Ammon's horn (tissue), 1 donor: Measurements from ENCODE around the gene MAPKAPK5.
"Not testable (repeated sequence)": the region's sequence is repeated elsewhere in the genome, so short reads cannot be mapped to it uniquely, and the experiment has no call there.

Experiments used
- DNase-seq: peaks from one replicate; pipeline ENCODE4 v3.0.0-alpha.2; 2016; ENCODE audit warnings: low spot score

MAPKAPK5 gene

DNA sequence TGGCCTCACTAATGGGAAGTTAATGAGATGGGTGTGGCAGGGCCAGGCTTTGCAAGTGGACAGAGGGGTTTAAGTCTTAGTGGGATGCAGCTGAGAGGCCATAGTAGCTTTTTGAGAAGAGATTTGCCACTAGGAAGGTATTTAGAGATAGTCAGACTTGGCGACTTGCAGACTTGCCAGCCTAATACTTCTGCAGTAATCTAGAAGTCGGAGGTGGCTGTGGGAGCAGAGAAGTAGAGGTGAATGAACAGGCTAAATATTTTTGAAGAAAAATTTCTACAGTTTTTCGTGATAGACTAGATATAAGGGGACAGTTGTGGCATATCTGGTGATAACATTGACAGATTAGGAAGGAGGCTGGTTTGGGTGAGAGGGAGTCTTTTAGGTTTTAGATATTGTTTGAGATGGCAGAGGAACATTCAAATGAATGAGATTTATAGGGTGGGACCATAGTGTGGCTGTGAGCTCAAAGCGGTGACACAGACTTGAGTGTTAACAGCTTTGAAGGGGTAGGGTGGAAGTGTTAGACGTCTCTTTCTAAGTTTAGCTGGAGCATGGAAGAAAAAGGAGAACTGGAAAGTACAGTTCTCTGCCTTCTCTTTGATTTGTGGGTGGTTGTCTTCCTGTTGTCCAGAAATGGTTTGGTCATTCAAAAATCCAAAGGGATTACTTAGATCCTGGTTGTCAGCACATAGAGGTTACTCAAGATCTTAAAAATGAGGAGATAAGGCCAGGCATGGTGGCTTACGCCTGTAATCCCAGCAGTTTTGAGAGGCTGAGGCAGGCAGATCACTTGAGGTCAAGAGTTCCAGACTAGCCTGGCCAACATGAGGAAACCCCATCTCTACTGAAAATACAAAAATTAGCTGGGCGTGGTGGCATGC, 44.9 kb downstream of the MAPKAPK5 start:
- no peak for DNase-seq

DNA sequence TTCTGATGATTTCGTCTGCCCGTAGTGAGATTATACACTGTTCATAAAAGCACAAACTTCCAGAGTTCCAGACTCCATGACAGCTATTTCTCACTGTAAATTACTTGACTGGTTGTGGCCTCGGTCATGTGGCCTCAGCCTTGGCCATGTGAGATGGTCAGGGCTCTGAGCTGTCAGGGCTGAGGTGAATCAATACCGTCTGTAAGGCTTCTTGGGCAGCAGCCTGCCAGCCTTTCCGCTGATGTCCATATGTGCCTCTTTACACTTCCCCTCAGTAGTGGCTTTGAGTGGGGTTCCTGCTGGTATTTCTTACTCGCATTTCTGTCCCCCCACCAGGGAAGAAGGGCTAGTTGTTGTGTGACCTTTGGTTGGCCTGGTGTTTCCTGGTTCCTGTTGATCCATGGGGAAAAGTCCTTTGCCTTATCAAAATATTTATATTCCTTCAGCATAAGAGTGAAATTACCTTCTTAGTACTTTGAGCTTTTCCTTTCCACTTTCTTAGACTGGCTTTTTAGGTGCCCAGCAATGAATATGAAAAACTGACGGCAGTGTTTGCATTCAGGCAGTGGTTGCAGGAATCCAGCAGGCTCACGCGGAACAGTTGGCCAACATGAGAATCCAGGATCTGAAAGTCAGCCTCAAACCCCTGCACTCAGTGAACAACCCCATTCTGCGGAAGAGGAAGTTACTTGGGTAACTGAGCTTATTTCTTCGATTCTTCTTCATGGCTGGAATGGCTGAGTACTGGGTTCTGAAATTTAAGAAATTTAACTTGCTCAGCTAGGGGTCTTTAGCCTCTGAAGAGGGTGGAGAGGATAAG, 46.1 kb downstream of the MAPKAPK5 start:
- DNase-seq: peak; percentile 43

DNA sequence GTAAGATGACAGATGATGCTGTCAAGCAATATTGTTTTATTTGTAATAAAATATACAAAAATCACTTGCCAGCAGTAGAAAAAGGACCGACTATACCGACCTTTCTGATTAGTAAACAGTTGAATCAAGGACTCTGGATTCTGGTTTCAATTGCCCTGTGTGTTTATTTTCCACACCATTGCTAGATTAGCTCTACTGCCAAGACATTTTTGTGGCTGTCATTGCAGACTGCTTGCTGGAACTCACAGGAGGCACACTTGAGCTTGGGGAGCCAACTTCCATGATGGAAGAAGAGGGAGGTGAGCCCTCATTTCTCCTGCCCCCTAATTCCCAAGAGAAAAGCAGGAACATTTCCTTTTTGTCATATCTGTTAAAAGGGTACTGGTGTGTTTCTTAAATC, 51.3 kb downstream of the MAPKAPK5 start:
- DNase-seq: no peak

DNA sequence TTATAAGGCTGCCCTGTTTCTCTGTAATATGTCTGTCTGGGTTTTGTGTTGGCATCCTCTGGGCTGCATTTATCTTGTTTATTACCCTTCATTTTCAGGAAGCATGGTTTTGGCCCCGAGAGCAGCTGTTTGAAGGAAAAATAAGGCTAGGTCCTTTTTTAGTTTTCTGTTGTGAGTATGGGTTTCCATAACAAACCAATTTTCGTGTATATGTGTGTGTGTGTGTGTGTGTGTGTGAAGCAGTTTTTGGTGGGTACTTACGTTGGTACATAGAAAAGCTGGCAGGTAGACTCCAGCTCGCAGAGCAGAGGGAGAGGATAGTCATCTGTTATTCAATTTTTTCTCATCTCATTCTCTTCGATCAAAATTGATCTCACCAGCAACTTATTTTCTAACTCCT, 52.5 kb downstream of the MAPKAPK5 start:
- DNase-seq: no peak

DNA sequence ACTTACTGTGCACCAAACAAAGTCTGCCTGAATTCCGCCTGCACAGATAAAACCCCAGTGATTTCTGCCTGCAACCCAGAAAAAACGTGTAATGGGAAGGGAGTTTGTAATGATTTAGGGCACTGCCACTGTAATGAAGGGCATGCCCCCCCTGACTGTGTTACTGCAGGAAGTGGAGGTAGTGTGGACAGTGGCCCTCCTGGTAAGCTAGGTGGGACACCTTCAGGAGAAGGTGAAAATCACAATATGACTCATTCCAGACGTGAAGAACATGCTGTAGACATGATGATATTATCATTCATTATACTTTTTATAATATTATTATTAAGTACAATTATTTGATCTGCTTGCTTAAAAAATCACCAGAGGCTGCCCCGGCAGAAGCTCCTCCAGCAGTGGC, 59.2 kb downstream of the MAPKAPK5 start:
- DNase-seq: no peak

DNA sequence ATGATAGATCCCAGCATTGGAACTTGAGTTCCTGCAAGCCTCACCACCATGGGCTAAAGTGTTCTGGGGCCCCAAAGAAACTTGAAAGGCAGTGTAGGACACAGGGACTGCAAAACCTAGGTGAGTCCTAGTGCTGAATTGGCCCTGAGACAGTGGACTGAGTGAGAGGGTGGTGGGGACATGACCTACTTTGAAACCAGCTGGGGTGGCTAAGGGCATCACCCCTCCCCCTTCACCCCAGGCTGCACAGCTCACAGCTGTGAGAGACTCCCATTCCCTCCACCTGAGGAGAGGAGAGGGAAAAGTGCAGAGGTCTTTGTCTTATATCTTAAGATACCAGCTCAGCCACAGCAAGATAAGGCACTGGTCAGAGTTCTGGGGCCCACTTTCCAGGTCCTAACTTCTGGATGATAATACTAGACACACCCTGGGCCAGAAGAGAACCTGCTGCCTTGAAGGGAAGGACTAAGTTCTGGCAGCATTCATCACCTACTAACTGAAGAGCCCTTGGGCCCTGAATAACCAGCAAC, 62.5 kb downstream of the MAPKAPK5 start:
- DNase-seq: no peak

DNA sequence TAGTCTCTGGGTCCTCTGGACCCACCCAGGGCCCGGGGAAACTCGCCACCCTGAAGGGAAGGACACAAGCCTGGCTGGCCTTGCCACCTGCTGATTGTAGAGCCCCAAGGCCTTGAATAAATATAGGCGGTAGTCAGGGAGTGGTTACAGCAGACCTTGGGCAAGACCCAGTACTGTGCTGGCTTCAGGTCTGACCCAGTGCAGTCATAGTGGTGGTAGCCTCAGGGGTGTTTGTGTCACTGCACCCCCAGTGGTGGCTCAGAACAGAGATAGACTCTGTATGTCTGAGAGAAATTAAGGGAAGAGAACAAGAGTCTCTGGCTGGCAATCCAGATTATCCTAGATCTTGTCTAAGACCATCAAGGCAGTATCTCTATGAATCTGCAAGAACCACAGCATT, 63.5 kb downstream of the MAPKAPK5 start:
- DNase-seq: no peak

DNA sequence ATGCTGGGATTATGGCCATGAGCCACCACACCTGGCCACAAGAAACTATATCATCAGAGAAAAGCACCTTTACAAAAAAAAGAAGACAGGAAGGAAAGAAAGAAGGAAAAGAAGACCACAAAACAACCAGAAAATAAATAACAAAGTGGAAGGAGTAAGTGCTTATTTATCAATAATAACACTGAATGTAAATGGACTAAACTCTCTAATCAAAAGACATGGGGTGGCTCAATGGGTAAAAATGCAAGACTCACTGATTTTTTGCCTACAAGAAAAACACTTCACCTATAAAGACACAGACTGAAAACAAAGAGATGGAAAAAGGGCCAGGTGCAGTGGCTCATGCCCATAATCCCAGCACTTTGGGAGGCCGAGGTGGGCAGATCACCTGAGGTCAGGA, 65.7 kb downstream of the MAPKAPK5 start:
- DNase-seq: no peak

DNA sequence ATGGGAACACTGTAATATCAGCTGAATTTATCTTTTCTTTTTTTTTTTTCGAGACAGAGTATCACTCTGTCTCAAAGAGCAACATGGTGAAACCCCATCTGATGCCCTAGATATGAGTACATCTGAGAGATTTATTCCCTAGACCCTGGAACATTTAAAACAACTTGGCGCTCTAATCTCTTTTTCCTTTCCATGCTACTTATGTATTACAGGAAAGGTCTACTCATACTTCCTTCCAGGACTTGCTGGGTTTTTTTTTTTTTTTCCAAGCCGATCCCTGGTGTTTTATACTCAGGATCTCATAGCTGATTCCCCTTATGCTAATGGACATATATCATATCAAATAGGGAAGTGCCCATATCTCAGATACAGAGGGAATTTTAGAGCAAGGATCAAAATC, 83.1 kb downstream of the MAPKAPK5 start:
- no peak for DNase-seq

DNA sequence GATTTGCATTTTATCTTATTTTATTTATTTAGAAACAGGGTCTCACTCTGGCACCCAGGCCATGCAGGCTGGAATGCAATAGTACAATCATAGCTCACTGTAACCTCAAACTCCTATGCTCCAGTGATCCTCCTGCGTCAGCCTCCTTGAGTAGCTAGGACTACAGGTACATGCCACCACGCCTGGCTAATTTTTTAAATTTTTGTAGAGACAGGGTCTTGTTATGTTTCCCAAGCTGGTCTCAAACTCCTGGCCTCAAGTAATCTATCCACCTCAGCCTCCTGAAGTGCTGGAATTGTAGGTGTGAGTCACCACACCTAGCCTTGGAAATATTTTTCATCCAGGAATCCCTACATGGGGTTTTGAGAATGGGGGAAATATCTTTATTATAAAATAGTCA, 84.6 kb downstream of the MAPKAPK5 start:
- DNase-seq: no peak

DNA sequence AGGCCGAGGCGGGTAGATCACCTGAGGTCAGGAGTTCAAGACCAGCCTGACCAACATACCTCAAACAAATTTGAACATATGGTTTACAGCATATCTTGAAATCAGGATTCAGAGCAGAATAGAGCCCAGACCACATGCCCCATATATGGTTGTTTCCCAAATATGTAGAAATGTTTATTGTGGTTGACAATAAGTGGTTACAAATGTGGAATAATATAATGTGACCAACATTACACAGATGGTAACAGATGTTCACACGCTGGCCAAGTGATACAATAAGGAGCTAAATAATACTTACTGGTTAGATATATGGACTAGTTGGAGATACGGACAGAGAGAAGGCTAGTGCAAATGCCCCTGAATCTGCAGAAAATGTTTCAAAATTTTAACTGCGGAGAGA, 85.3 kb downstream of the MAPKAPK5 start:
- no peak for DNase-seq

DNA sequence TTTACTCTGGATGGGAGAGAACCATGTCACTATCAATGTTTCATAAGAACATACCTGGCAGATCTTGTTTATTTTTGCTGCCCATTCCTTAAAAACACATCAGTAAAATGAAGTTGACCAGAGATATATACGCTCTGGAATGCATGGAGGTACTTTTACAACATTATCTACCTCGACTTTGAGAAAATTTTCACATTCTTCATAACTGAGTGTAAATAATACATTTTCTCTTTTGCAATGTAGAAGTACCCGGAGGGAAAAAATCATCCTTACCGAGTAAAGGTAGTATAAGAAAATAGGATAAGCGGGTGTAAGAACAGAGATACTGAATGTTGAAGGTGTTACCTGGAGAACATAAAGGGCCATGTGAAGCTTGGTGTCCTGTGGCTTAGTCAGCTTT, 90.2 kb downstream of the MAPKAPK5 start:
- DNase-seq: no peak

DNA sequence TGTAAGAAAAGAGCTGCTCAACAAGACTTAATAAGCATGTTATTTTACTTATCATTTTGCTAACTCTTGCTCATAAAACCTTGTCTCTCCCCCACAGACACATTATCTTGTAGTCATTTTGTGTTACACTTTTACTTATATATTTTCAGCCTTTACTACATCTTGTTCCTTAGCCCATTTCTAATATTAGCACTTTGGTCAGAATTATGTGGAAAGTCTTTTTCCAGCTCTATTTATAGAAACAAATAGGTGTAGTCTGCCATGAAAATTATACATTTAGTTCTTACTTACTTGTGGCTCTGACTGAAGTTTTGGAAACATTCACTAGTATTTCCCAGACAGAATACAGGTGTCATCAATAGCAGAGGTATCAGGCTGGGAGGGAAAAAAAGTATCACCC, 94.8 kb downstream of the MAPKAPK5 start:
- no peak for DNase-seq

DNA sequence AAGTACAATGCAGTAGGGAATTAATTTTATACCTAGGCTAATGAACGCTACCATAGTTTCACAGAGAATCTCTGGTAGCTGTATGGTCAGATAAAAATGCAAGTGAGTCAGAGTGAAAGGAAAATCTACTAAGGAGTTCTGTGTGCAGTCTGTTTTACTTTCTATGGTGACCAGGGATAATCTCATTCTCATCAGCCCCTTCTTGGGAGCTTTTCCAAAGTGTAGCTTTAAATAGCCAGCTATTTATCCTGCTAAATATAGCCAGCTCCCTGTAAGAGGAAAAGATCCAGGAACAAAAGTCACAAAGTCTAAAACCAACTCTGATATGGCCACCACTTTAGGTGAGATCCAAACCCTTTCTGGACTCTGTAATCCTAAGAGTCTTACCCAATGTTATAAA, 95.4 kb downstream of the MAPKAPK5 start:
- DNase-seq: no peak

DNA sequence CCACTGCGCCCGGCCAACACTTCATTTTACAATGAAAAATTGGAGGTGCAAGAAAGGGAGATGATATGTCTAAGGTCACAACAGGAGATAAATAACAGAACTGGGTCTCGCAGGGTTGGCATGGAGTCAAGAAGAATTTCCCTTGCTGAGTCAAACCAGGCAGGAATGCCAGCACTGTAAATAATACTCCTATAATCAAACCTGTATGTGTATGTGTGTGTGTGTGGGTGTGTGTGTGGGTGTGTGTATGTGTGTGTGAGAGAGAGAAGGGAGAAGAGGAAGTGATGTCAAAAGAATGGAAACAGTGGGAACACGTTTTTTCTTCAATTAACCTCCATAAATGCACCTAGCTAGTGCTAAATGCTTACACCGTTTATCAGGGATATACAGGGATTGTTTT, 100.5 kb downstream of the MAPKAPK5 start:
- DNase-seq: no peak

DNA sequence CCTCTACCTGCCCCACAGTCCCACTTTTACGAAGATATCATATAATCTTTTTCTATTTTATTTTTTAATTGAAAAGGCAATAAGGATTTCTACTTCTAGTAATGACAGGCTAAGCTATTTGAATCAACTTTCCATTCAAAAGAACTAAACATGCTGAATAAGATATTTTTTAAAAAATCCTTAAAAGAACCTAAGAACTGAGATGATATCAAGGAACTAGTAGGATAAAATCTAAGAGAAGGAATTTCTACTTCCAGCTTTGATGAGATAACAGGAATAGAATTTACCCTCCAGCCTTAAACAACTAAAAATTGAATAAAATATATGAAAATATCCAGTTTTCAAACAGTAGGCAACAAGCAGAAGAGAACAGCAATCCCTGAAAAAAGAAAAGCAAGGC, 101.9 kb downstream of the MAPKAPK5 start:
- DNase-seq: no peak

DNA sequence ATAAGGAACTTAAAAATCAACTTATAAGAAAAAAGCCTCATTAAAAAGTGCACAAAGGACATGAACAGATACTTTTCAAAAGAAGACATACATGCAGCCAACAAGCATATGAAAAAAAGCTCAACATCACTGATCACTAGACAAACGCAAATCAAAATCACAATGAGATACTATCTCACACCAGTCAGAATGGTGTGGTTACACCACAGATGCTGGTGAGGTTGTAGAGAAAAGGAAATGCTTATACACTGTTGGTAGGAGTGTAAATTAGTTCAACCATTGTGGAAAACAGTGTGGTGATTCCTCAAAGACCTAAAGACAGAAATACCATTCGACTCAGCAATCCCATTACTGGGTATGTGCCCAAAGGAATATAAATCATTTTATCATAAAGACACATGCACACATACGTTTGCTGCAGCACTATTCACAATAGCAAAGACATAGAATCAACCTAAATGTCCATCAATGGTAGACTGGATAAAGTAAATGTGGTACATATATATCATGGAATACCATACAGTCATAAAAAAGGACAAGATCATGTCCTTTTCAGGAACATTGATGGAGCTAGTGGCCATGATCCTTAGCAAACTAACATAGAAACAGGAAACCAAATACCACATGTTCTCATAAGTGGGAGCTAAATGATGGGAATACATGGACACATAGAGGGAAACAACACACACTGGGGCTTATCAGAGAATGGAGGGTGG, 109.1 kb downstream of the MAPKAPK5 start:
- not testable (repeated sequence) for DNase-seq
